Duodenal mucosa (tissue), 2 donors: ENCODE measurements around the gene HPN.

Source experiments
- H3K27ac ChIP-seq: one replicate; pipeline ENCODE4 v1.7.0; 2013; ENCODE audit warnings: low read depth, low read length
- H3K27me3 ChIP-seq, 2 donors: one replicate each; pipeline ENCODE4 v1.7.0; 2013; ENCODE audit warnings: low read length in 2 of 2, control low read depth in 1 of 2; ENCODE audit not compliant: insufficient read depth in 2 of 2, control insufficient read depth in 1 of 2
- H3K36me3 ChIP-seq, 2 donors: one replicate each; pipeline ENCODE4 v1.7.0; 2013; ENCODE audit warnings: low read length in 2 of 2, control low read depth in 1 of 2; ENCODE audit not compliant: insufficient read depth in 2 of 2, control insufficient read depth in 1 of 2
- H3K4me1 ChIP-seq, 2 donors: one replicate each; pipeline ENCODE4 v1.7.0; 2013; ENCODE audit warnings: low read length in 2 of 2, control low read depth in 1 of 2; ENCODE audit not compliant: insufficient read depth in 2 of 2, control insufficient read depth in 1 of 2
- H3K4me3 ChIP-seq, 2 donors: one replicate each; pipeline ENCODE4 v1.7.0; 2013; ENCODE audit warnings: low read length in 2 of 2, low read depth in 1 of 2
- H3K9ac ChIP-seq, 2 donors: one replicate each; pipeline ENCODE4 v1.7.0; 2013; ENCODE audit warnings: low read length in 2 of 2, low read depth in 1 of 2
- H3K9me3 ChIP-seq, 2 donors: one replicate each; pipeline ENCODE4 v1.7.0; 2013; ENCODE audit warnings: low read length in 2 of 2, control low read depth in 1 of 2; ENCODE audit not compliant: control insufficient read depth in 1 of 2

Gene HPN

GRCh38 chr19:35053667-35054293 lies 12.3 kb downstream of the HPN start:
- H3K4me1 ChIP-seq: no peaks in the 10 kb centered on the region
- H3K27ac ChIP-seq: no peak overlapping the region
- H3K9me3 ChIP-seq: no peaks in the 10 kb centered on the region
- no peak overlapping the region for H3K9ac ChIP-seq
- H3K36me3 ChIP-seq: no peaks in the 10 kb centered on the region
- no peak overlapping the region for H3K4me3 ChIP-seq
- peaks cover 0 to 7% of the 10 kb centered on the region in 2 donors for H3K27me3 ChIP-seq

GRCh38 chr19:35054626-35055025 lies 13.1 kb downstream of the HPN start:
- no peaks in the 10 kb centered on the region for H3K4me1 ChIP-seq
- peaks cover 0 to 7% of the 10 kb centered on the region in 2 donors for H3K27me3 ChIP-seq
- H3K9ac ChIP-seq: no peak overlapping the region
- no peak overlapping the region for H3K4me3 ChIP-seq
- H3K9me3 ChIP-seq: no peaks in the 10 kb centered on the region
- H3K27ac ChIP-seq: no peak overlapping the region
- no peaks in the 10 kb centered on the region for H3K36me3 ChIP-seq

- no peak overlapping the region for H3K4me3 ChIP-seq
- H3K36me3 ChIP-seq: no peaks in the 10 kb centered on the region
- no peak overlapping the region for H3K27ac ChIP-seq
- no peaks in the 10 kb centered on the region for H3K4me1 ChIP-seq
- H3K9me3 ChIP-seq: no peaks in the 10 kb centered on the region
- H3K9ac ChIP-seq: no peak overlapping the region
- H3K27me3 ChIP-seq: peaks cover 0 to 7% of the 10 kb centered on the region in 2 donors
Observed at GRCh38 chr19:35055715-35056179, 14.2 kb downstream of the HPN start.

- H3K9me3 ChIP-seq: no peaks in the 10 kb centered on the region
Observed at GRCh38 chr19:35056513-35057063, 15.1 kb downstream of the HPN start.

GRCh38 chr19:35058370-35058769 lies 16.8 kb downstream of the HPN start:
- H3K36me3 ChIP-seq: no peaks in the 10 kb centered on the region
- H3K4me1 ChIP-seq: no peaks in the 10 kb centered on the region
- H3K4me3 ChIP-seq: no peak overlapping the region
- H3K27me3 ChIP-seq: peaks cover 0 to 7% of the 10 kb centered on the region in 2 donors
- no peak overlapping the region for H3K27ac ChIP-seq
- no peak overlapping the region for H3K9ac ChIP-seq
- no peaks in the 10 kb centered on the region for H3K9me3 ChIP-seq

More at GRCh38 chr19:35056513-35057063, 15.1 kb downstream of the HPN start:
- Histone ChIP-seq H3K4me1 (no peaks in the 10 kb centered on the region), H3K27ac (no peak overlapping the region), H3K36me3 (no peaks in the 10 kb centered on the region), H3K27me3 (peaks cover 0 to 7% of the 10 kb centered on the region in 2 donors), H3K4me3 (no peak overlapping the region), H3K9ac (no peak overlapping the region)

GRCh38 chr19:35059006-35059798 lies 17.7 kb downstream of the HPN start:
- Histone ChIP-seq H3K9ac (no peak overlapping the region), H3K4me3 (no peak overlapping the region), H3K27ac (no peak overlapping the region), H3K27me3 (peaks cover 0 to 7% of the 10 kb centered on the region in 2 donors), H3K36me3 (no peaks in the 10 kb centered on the region), H3K9me3 (no peaks in the 10 kb centered on the region), H3K4me1 (no peaks in the 10 kb centered on the region)

GRCh38 chr19:35059799-35060091 lies 18.2 kb downstream of the HPN start:
- H3K4me1 ChIP-seq: no peaks in the 10 kb centered on the region
- H3K36me3 ChIP-seq: no peaks in the 10 kb centered on the region
- no peak overlapping the region for H3K9ac ChIP-seq
- H3K9me3 ChIP-seq: no peaks in the 10 kb centered on the region
- no peak overlapping the region for H3K27ac ChIP-seq
- no peak overlapping the region for H3K4me3 ChIP-seq
- peaks cover 0 to 4% of the 10 kb centered on the region in 2 donors for H3K27me3 ChIP-seq

GRCh38 chr19:35060160-35060855 lies 18.8 kb downstream of the HPN start:
- Histone ChIP-seq H3K4me1 (no peaks in the 10 kb centered on the region), H3K4me3 (no peak overlapping the region), H3K9ac (no peak overlapping the region), H3K27me3 (peaks cover 0 to 4% of the 10 kb centered on the region in 2 donors), H3K36me3 (no peaks in the 10 kb centered on the region), H3K27ac (no peak overlapping the region), H3K9me3 (no peaks in the 10 kb centered on the region)

- H3K4me3 ChIP-seq: no peak overlapping the region
- no peaks in the 10 kb centered on the region for H3K36me3 ChIP-seq
- no peaks in the 10 kb centered on the region for H3K27me3 ChIP-seq
- H3K9me3 ChIP-seq: no peaks in the 10 kb centered on the region
- no peak overlapping the region for H3K27ac ChIP-seq
- no peak overlapping the region for H3K9ac ChIP-seq
- H3K4me1 ChIP-seq: no peaks in the 10 kb centered on the region
Observed at GRCh38 chr19:35061583-35062373, 20.3 kb downstream of the HPN start.
